ENCODE results near the gene VPS52.

The VPS52 gene, protein sequence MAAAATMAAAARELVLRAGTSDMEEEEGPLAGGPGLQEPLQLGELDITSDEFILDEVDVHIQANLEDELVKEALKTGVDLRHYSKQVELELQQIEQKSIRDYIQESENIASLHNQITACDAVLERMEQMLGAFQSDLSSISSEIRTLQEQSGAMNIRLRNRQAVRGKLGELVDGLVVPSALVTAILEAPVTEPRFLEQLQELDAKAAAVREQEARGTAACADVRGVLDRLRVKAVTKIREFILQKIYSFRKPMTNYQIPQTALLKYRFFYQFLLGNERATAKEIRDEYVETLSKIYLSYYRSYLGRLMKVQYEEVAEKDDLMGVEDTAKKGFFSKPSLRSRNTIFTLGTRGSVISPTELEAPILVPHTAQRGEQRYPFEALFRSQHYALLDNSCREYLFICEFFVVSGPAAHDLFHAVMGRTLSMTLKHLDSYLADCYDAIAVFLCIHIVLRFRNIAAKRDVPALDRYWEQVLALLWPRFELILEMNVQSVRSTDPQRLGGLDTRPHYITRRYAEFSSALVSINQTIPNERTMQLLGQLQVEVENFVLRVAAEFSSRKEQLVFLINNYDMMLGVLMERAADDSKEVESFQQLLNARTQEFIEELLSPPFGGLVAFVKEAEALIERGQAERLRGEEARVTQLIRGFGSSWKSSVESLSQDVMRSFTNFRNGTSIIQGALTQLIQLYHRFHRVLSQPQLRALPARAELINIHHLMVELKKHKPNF

DNA sequence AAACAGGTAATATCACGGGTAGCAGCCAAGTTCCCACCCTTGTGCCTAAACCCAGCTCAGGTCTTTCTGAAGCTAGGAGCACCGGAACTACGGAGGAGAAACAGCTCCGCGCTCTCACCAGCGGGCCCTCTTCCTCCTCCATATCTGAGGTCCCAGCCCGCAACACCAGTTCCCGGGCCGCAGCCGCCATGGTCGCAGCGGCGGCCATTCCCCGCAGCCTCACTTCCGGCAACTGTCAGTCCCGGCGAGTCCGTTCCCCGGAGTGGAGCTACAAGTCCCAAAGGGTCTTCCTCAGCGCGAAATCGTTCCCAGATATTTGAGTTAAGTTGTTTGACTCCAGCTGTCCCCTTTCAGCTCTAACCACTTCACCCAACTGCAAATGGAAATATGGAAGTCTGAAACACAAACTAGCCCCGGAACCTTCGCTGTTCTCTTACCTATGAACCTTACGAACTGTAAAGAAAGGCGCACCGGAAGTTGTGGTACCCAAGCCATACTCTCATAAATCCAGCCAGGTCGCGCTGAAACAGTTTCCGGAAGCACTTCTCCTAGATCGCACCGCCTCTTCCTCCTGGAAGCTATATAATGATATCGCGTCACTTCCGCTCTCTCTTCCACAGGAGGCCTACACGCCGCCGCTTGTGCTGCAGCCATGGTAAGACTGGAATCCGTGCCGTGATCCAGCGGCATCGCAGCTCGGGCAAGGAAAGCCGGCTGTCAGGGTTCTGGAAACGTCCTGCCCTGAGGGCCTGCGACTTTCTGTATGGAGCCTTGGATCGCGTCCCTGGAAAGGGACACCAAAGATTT, at the start of gene VPS52, which contains the start of gene RPS18:
TSS of gene VPS52 (minus strand) at position 409 of the 807 bp plus-strand sequence. CDS start at position 208, 201 bp downstream.
TSS of gene RPS18 (plus strand) at position 608 of the 807 bp plus-strand sequence. CDS start at position 653, 45 bp downstream.
- DNase-seq: peak; percentile 99 to 100

DNA sequence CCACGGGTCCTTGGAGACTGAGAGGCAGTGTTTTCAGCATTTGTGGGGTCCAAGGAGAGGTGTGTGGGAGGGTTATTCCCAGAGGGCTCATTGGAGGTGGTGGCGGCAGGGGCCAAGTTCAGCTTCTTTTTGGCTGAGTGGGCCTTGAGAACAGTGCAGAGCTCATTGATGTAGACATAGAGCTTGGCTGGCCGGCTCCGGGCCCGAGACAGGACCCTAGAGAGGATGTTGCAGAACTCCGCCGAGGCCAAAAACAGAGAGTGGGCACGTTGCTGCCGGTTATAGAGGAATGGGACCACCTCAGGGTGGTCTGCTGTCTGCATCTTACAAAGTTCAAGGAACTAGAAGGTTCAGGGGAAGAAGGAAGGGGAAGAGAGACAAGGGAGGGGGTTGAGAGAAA, 49.6 kb upstream of the VPS52 start:
- DNase-seq: no peak

DNA sequence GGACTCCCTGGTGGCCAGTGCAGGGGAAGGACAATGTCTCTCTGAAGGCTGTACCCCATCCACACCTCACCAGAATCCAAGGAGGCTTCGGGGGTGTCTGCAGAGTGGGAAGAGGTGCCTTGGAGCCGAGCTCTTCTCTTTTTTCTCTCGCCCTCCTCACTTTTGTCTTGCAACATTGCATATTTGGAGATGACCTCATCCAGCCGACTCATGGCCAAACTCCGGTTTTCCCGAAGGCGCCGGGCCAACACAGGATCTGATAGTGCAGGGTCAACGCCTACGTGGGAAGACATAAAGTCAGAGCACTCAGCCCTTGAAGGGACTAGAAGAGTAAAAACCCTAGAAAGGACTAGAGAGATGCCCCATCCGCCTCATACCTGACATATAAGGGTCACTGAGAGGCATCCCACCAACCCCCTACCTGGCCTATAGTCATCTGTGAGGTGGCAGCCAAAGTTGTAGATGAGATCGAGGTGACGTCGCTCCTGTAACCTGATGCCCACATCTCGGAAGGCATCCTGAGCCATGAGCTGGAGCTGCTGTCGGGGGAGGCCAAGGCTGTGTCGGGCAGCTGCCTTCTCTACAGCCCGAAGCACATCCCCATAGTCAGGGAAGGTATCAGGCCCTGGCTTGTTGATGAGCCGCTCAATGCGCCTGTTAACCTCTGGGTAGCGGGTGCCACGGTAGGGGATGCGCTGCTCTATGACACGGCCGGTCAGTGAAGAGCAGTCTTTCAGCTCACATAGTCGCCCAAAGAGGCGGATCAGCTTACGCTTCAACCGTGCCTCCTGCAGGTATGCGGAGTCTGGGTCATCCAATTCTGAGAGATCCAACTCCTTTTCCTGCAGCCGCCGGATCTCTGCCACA, 48.9 kb upstream of the VPS52 start:
- DNase-seq: no peak

DNA sequence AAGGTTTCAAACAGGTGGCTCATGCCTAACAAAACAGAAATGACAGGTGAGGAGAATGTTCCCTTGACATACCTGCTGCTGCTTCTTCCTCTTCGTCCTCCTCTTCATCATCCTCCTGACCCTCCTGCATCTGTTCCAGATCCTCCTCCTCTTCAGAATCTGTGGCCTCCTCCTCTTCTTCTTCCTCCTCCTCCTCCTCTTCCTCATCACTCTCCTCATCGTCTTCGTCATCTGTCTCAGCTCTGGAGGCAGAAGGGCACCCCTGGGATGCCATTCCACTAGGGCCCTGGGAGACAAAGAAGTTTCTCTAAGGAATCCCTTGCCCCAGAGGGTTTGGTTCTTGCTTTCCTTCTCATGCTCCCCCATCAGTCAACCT, 48.3 kb upstream of the VPS52 start:
- no peak for DNase-seq

DNA sequence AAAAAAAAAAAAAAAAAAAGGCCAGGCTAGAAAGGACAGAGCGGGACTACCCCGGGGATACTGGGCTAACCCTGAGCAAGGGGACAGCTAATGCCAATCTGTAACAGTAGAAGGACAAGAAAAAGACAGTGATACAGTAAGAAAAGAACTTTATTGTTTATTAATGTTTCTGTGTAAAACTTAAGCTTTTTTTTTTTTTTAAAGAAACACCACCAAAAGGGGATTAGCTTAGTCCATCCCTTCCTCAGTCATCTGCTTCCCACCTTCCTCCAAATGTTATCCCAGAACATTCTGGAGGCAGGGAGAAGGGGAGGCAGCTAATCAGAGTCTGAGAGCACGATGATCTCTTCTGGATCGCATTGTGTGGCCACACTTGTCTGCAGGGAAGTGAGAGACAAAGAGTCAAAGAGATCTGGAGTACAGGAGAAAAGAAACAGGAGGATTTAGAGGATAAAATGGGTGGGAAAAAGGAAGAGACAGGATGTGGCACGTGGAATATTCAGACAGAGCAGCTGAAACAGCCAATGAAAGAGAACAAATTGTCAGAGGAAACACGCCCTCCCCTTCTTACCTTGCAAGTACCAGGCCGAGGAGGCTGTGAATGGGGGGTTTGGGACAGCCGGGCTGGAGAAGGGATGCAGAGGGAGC, 46.9 kb upstream of the VPS52 start:
- DNase-seq: no peak

DNA sequence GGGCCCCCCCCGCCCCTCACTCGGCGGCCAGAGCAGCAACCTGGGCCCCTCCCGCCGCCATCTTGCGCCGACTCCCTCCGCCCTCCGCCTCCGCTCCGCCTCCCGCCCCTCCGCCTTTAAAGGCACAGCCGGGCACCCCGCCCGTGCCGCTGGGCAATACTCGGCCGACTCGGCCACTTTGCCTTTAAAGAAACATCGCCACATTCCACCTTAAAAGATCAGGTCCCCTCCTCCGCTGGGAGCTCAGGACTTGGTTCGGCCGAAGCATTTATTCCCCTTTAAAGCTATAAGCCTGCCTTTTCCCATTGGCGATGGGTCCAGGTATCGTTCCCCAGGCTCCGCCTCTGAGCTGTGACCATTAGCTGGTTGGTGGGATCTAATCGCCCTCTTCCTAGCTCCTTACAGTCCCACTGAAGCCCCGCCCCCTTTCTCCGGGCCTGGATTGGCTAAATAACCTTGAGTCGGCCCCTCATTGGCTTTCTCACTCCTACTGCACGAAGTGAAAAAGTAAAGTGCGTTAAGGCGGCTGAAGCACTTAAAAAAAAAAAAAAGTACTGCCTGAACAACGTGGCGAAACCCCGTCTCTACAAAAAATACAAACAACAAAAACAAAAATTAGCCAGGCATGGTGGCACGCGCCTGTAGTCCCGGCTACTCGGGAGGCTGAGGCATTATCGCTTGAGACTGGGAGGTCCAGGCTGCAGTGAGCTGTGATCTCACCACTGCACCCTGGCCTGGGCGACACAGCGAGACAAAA, 46.2 kb upstream of the VPS52 start, which contains the start of gene ZBTB22:
TSS of gene ZBTB22 (minus strand) at position 76 of the 757 bp plus-strand sequence. CDS start 828 bp downstream, outside the sequence.
- DNase-seq: peak; percentile 99

DNA sequence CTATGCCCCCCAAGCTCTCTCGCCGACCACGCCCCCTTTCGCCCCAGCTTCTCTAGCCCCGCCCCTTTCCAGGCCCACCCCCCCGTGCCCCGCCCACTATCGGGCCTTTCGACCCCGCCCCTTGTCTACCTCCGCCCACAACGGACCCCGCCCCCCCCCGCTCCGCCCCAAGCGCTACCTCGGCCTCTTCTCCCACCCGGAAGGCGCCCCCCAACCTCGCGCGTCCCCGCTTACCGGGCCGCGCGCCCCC, 45.7 kb upstream of the VPS52 start:
- peak in 1 of 2 experiments; percentile 60 for DNase-seq

DNA sequence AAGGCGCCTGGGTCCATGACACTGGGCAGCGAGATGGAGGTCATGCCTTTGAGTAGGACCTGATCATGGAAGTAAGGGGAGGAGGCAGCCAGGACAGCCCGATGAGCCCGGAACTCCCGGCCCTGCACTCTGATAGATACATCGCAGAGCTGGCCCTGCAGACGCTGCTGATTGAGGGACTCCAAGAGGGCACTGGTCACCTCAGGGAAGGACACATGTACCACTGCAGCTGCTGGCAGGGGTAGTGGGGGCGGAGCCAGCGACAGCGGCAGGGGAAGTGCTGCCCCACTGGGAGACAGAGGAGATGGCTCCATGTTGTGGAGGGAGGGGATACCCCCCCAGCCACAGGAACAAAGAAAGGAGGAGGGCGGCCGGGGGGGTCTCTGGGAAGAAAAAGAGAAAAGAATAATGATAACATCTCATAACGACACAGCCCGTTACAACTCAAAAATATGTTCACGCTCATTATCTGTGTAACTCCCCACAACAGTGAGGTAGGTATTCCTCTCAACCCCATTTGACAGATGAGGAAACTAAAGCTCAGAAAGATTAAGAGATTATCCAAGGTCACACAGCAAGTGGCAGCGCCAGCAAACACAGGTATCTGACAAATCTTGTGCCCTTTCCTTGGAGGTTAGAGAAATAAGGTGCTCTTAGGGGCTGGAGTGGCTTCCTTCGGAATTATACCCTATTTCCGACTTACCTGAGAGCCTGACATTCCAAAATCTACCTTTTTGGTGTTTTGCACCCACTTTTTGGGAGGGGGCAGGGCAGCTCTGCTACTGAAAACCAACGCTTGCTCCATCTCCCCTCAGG, 45.1 kb upstream of the VPS52 start:
- no peak for DNase-seq

DNA sequence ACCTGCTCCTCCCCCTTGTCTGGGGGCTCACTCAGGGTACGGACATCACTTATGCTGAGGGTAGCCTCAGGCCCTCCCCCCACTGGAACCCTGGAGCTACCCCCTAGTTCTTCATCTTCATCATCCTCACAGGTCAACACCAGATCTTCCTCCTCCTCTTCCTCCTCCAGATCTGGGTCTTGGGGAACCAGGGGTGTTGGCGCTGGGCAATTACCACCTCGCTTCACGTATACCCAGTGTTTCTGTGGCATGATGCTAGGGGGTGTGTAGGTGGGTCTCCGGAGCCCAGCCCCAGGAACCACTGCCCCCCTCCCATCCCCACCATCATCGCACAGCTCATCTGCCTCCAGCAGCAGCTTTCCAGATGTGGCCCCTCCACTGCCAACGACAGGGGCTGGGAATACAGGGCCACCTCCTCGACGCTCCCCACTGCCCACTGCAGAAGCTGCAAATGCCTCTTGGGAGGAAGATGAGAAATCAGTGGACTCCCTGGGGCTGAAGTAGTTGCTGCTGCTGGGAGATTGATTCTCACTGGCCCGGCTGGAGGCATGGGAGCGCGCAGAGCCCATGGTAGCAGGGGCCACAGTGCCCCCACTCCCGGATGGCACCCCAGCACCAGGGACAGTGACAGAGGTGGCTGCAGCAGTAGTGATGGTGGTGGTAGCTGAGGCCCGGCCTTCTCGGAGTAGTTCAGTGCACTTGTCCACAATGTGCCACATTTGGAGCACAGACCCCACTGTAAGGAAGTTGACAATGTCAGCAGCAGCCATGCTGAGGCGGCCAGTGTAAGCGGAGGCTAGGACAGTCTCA, 44.3 kb upstream of the VPS52 start:
- DNase-seq: no peak

DNA sequence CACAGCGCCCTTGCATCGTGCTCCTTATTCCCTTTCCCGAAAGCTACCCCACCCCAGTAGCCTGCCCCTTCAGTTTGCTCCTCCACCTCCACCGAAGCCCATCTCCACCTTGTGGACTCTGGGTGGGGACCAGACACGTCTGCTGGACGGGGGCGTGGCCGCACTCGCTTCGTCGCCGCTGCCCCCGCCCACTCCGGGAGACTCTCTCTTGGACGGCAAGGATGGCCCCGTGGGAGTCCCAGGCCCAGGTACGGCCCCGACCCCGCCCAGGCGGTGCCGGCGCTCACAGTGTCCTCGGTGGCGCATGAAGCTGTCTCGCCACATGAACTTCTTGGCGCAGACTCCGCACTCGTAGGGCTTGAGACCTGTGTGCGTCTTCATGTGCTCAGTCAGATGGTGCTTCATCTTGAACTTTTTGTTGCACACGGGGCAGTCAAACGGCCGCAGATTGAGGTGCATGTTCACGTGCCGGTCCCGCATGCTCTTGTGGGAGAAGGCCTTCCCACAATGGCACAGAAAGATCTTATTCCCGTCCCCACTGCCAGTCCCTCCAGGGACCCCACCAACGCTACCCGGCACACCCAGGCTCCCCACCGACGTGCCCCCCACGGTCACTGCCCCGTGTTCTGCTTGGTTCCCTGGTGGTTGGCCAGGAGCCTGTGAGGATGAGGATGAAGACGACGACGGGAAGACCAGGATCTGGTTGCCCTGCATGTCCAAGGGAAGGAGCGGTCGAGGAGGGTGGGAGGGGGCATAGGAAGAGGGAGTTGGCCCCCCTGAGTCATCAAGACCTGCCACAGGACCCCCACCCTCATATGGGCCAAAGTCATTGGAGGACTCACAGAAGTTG, 43.5 kb upstream of the VPS52 start:
- DNase-seq: no peak

DNA sequence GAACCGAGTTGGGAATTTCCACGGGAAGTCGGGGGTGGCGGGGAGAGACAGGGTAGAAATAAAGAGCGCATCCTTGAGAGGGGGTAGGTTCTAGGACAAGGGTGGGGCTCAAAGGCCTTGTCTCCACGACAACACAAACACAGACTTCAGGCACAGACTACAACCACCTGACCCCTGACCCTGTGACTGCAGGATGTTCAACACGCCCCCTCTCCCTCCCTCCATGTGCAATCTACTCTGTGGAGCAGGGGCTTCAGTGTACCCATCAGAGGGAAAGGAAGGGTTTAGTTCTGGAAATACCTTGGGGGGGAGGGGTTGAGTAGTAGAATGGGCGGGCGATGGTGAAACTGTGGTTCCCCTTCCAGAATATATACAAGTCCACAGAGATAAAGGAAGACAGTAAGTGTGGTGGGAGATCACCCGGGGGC, 42.9 kb upstream of the VPS52 start:
- DNase-seq: peak; percentile 48 to 49

DNA sequence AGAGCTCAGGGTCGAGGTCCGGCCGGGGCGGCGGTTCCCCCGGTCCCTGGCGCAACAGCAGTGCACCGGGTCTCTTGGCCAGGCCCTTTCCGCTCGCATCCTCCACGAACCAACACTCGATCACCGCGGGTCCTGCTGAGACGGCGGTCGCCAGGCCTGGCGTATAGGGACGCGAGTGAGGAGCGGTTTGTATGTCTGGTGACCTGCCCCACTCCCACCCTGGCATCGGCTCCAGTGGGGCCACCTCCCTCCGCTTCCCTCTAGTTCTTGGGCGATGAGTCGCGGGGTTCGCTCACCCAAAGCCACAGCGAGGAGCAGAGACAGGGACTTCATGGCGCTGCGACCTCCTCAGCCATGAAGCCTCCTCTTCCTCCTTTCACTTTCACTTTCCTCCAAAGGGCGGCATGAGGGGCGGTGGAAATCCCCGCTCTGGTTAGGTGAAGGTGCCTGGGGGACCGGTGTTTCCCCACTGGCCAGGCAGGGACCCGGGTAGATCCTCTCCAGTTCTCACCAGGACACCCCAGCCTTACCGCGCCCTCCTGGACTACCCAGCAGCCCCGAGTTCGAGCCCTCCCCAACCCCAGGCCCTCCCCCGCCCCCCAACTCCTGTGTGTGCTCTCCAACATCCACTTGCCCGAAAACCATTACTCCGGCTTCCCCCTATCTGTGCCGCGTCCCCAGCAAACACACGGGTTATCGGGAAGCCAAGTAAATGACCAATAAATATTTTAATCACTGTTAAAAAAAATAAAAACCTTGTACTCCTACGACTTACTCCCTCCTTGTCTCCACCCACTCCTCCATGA, 42.2 kb upstream of the VPS52 start, which contains the start of gene TAPBP:
TSS of gene TAPBP (minus strand) at position 370 of the 806 bp plus-strand sequence. CDS start at position 333, 37 bp downstream.
- DNase-seq: peak; percentile 46 to 54

DNA sequence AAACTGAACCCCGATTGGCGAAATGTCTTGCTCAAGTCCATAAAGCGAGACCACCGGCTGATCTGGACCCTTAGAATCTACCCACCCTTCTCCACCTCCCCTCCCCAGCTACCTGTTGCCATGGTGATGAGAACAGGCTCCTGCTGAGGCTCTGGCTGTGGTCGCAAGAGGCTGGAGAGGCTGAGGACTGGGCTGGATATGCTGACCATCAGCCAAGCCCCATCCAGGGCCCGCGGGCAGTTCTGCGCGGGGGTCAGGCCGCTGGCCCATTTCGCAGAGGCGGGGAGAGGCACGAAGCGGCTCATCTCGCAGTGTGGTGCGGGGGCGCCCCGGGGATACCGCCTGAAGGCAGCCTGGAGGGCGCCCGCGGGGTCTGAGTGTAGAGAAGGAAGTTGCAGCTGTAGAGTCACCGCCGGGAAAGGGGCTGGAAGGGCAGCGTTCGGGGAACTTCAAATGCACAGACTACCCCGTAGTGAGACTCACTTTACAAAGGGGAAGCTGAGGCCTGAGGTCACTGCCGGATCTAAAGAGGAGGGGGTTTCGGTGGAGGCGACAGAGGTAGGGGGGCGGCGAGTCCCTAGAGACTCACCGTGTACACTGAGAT, 41.5 kb upstream of the VPS52 start:
- peak; percentile 45 to 60 for DNase-seq

DNA sequence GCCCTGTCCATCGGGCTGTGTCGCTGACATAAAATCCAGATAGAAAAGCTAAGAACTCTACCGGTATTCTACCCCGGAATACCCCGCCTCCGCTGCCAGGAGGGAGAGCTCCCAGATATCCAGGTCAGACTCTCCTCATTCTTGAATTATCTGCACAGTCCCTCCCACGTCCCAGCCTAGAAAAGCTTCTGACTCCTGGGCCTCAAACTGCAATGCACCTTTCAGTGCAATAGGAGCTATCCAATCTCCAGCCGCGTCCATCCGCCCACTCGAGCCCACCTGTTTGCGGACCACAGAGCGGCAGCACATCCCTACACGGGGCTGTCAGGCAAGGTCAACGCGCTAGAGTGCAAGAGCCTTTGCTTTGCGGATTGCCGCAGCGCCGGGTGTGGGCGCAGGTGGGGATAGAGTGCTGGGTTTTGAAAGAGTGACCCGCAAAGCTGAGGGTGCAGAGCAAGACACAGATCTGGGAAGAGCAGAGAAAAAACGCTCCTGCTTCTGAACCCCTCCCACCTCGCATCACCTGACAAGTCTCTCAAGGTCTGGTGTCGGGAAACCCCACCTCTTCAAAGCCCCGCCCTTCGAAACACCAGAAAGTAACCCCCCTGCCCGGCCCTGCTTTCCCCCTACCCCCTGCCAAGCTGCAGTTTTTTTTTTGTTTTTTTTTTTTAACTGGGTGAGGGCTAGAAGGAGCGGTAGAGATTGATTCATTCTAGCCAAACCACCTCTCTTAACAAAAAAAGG, 40.9 kb upstream of the VPS52 start:
- DNase-seq: peak; percentile 57 to 79

DNA sequence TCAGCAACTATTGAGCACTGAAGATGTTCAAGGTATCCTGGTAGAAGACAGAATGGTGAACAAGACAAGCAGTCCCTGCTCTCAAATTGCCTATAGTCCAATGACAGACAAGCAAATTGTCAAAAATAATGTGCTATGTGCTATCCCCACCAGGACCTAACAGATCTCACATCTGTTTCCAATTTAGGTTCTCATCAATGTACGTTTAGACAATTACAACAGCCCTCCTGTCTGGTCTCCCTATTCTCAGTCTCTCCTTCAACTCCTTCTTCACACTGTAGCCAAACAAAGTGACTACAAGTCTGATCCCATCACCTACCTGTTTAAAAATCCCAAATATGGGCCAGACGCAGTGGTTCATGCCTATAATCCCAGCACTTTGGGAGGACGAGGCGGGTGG, 34.7 kb upstream of the VPS52 start:
- no peak for DNase-seq

DNA sequence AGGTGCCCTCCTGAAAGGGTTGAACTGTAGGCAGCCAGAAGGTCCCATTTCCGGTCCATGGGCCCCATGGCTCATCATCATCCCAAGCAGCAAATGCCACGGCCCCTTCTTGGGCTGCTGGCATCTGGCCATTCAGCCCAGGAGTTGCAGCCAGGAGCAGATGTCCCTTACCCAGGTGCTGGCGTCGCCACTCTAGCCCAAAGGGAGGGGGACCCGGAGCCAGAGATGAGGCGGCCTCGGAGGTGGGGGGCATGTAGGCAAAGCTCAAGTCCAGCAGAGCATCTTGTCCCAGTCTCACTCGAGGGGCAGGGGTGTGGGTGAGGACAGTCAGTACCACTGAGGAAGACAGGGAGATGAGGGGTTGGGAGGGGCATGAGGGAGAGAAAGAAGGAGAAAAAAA, 33.4 kb upstream of the VPS52 start:
- DNase-seq: no peak

Data from AML-193 (cell line).